ENCODE results near the gene THUMPD3. TPM values are rescaled to one million over a fixed set of nuclear protein-coding genes. Genes with fewer than 3 reads are reported as not detected.

The THUMPD3 gene
- total and polyA plus RNA-seq, 2 donors (not counting 1 experiment from before 2014, with no cell fraction given): 57.8 to 59.9 TPM

DNA sequence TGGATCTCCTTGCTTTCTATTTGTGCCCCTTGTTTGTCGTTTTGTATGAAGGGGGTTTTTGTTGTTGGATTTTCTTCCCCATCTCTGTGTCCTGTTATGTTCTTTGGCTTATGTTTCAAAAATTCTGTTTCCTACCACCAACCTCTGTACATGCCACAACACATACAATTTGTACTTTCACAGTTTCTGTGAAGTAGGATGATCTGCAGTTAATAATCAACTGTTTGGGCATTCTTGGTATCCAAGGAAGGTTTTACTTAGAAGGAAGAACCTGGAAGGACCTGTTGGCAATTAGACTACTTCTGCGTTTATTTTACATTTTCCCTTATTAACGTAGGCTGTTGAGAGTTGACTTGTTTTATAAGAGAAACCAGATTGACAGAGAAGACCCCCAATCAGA is 42.9 kb downstream of the THUMPD3 start:
- peaks cover 13% of the 10 kb centered on the region for H4K20me1 ChIP-seq (ENCODE audit: control insufficient read depth, extremely low read depth, insufficient read depth, low read length)
- TF ChIP-seq EZH2 (IDR thresholded peaks at IDR 0.05; ENCODE audit: low read length, missing control alignments): no peak
- TF ChIP-seq, protein P1, sequence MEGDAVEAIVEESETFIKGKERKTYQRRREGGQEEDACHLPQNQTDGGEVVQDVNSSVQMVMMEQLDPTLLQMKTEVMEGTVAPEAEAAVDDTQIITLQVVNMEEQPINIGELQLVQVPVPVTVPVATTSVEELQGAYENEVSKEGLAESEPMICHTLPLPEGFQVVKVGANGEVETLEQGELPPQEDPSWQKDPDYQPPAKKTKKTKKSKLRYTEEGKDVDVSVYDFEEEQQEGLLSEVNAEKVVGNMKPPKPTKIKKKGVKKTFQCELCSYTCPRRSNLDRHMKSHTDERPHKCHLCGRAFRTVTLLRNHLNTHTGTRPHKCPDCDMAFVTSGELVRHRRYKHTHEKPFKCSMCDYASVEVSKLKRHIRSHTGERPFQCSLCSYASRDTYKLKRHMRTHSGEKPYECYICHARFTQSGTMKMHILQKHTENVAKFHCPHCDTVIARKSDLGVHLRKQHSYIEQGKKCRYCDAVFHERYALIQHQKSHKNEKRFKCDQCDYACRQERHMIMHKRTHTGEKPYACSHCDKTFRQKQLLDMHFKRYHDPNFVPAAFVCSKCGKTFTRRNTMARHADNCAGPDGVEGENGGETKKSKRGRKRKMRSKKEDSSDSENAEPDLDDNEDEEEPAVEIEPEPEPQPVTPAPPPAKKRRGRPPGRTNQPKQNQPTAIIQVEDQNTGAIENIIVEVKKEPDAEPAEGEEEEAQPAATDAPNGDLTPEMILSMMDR (conservative IDR thresholded peaks at IDR 0.05 in 1 of 2, IDR thresholded peaks at IDR 0.05 in 1 of 2; ENCODE audit: low read depth in 1 of 2, low read length in 2 of 2): no peak
- H3K79me2 ChIP-seq (ENCODE audit: control insufficient read depth, insufficient read depth, low read length): peaks cover 100% of the 10 kb centered on the region
- H3K27me3 ChIP-seq (ENCODE audit: control insufficient read depth, insufficient read depth, low read length): no peaks in the 10 kb centered on the region
- no peak for DNase-seq (ENCODE audit: low read depth in 2 of 2)
- no peak overlapping the region for H3K4me3 ChIP-seq (replicated peaks in 1 of 4; ENCODE audit: control extremely low read depth in 1 of 4, insufficient read depth in 1 of 4, low read depth in 3 of 4, low read length in 4 of 4)
- H3K4me2 ChIP-seq (ENCODE audit: extremely low read depth, insufficient read depth, low read length): no peak overlapping the region
- H3K9ac ChIP-seq (ENCODE audit: insufficient read depth, low read length): no peak overlapping the region
- H3K9me3 ChIP-seq (ENCODE audit: control insufficient read depth, insufficient read depth, low read depth, low read length): no peaks in the 10 kb centered on the region
- peaks cover 11% of the 10 kb centered on the region for H3K4me1 ChIP-seq (ENCODE audit: control insufficient read depth, extremely low read depth, insufficient read depth, low read length)
- H3K27ac ChIP-seq (ENCODE audit: insufficient read depth, low read length): no peak overlapping the region
- no peaks in the 10 kb centered on the region for H3K36me3 ChIP-seq (ENCODE audit: control insufficient read depth, insufficient read depth, low read length)
- H2AFZ ChIP-seq (ENCODE audit: low read length): no peak overlapping the region

DNA sequence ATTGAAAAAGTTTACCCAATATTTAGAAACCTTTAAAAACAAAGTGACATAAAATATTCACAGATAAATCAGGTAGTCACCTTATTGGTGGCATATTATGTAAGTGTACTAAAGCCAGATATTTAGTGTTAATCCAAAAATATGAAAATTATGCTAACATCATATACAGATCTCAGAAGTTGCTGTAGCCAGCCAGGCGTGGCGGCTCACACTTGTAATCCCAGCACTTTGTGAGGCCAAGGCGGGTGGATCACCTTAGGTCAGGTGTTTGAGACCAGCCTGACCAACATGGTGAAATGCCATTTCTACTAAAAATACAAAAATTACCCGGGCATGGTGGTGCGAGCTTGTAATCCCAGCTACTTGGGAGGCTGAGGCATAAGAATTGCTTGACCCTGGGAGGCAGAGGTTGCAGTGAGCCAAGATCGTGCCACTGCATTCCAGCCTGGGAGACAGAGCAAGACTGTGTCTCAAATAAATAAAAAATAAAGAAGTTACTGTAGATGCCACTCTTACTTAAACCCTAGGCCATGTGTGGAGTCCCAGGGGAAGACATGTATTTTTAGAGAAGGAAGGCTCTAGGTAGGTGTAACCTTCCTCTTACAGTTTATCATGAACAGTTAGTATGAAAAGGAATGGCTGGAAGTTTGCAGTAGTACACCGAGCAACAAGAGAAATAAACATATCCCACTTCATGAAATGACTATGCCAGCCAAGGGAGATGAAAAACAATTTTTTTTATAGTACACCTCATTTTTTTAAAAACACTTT is 44.2 kb downstream of the THUMPD3 start:
- Histone ChIP-seq H4K20me1 (ENCODE audit: control insufficient read depth, extremely low read depth, insufficient read depth, low read length) (peaks cover 4% of the 10 kb centered on the region), H3K4me1 (ENCODE audit: control insufficient read depth, extremely low read depth, insufficient read depth, low read length) (peaks cover 9% of the 10 kb centered on the region), H3K36me3 (ENCODE audit: control insufficient read depth, insufficient read depth, low read length) (no peaks in the 10 kb centered on the region), H3K27me3 (ENCODE audit: control insufficient read depth, insufficient read depth, low read length) (no peaks in the 10 kb centered on the region), H2AFZ (ENCODE audit: low read length) (no peak overlapping the region), H3K4me2 (ENCODE audit: extremely low read depth, insufficient read depth, low read length) (no peak overlapping the region), H3K27ac (ENCODE audit: insufficient read depth, low read length) (no peak overlapping the region), H3K4me3 (replicated peaks in 1 of 4; ENCODE audit: control extremely low read depth in 1 of 4, insufficient read depth in 1 of 4, low read depth in 3 of 4, low read length in 4 of 4) (no peak overlapping the region), H3K9me3 (ENCODE audit: control insufficient read depth, insufficient read depth, low read depth, low read length) (no peaks in the 10 kb centered on the region), H3K79me2 (ENCODE audit: control insufficient read depth, insufficient read depth, low read length) (peaks cover 99% of the 10 kb centered on the region), H3K9ac (ENCODE audit: insufficient read depth, low read length) (no peak overlapping the region)
- TF ChIP-seq EZH2 (IDR thresholded peaks at IDR 0.05; ENCODE audit: low read length, missing control alignments): no peak
- TF ChIP-seq, protein P1 (conservative IDR thresholded peaks at IDR 0.05 in 1 of 2, IDR thresholded peaks at IDR 0.05 in 1 of 2; ENCODE audit: low read depth in 1 of 2, low read length in 2 of 2): no peak
- no peak for DNase-seq (ENCODE audit: low read depth in 2 of 2)

DNA sequence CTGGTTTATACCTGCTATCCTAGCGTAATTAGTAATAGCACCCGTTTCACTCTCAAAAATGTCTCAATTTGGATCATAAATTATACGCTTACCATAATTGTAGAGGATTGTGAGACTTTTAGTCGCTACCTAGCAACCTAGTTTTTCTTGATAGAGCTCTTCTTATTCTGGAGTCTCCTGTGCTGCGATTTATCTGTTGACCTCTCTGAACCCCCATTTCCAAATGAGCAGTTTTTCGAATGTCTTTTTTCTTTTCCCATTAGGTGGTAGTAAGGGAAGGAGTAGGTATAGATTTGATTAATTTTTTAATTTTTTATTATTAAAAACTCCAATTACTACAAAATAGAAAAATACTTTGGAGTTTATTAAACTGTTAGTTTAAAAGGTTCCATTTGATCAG is 45.2 kb downstream of the THUMPD3 start:
- H3K4me2 ChIP-seq (ENCODE audit: extremely low read depth, insufficient read depth, low read length): no peak overlapping the region
- no peak for DNase-seq (ENCODE audit: low read depth in 2 of 2)
- no peaks in the 10 kb centered on the region for H3K27me3 ChIP-seq (ENCODE audit: control insufficient read depth, insufficient read depth, low read length)
- peaks cover 99% of the 10 kb centered on the region for H3K79me2 ChIP-seq (ENCODE audit: control insufficient read depth, insufficient read depth, low read length)
- no peak overlapping the region for H3K27ac ChIP-seq (ENCODE audit: insufficient read depth, low read length)
- H3K4me1 ChIP-seq (ENCODE audit: control insufficient read depth, extremely low read depth, insufficient read depth, low read length): no peaks in the 10 kb centered on the region
- no peaks in the 10 kb centered on the region for H3K36me3 ChIP-seq (ENCODE audit: control insufficient read depth, insufficient read depth, low read length)
- H3K9ac ChIP-seq (ENCODE audit: insufficient read depth, low read length): no peak overlapping the region
- H3K4me3 ChIP-seq (replicated peaks in 1 of 4; ENCODE audit: control extremely low read depth in 1 of 4, insufficient read depth in 1 of 4, low read depth in 3 of 4, low read length in 4 of 4): no peak overlapping the region
- H2AFZ ChIP-seq (ENCODE audit: low read length): no peak overlapping the region
- TF ChIP-seq, protein P1 (conservative IDR thresholded peaks at IDR 0.05 in 1 of 2, IDR thresholded peaks at IDR 0.05 in 1 of 2; ENCODE audit: low read depth in 1 of 2, low read length in 2 of 2): no peak
- no peak for TF ChIP-seq EZH2 (IDR thresholded peaks at IDR 0.05; ENCODE audit: low read length, missing control alignments)
- H3K9me3 ChIP-seq (ENCODE audit: control insufficient read depth, insufficient read depth, low read depth, low read length): no peaks in the 10 kb centered on the region
- peaks cover 2% of the 10 kb centered on the region for H4K20me1 ChIP-seq (ENCODE audit: control insufficient read depth, extremely low read depth, insufficient read depth, low read length)
